H1 (cell line): Measurements from ENCODE around the gene TOR4A. TPM values are rescaled to one million over a fixed set of nuclear protein-coding genes. Genes with fewer than 3 reads are reported as not detected.

Experiments used
- ATF2 ChIP-seq: IDR thresholded peaks from 2 replicates; pipeline ENCODE4 v1.6.1; 2012; ENCODE audit warnings: low read length, inconsistent platforms
- ATF3 ChIP-seq: IDR thresholded peaks from 2 replicates; pipeline ENCODE4 v1.6.1; 2011; ENCODE audit warnings: low read depth, mild to moderate bottlenecking, low read length; ENCODE audit not compliant: insufficient read depth
- CBX5 ChIP-seq: fragments of 300-800, 300-1000 bp; sonication (generic); IDR thresholded peaks from 2 replicates; pipeline ENCODE4 v1.7.1; 2016; ENCODE audit warnings: antibody characterized with exemption, low read length, low read depth
- CTCF ChIP-seq, 3 experiments: IDR thresholded peaks; 1 replicate in 2 of 3; 2 replicates in 1 of 3; pipeline versions ENCODE4 v1.5.1 to v1.6.1; 2011; ENCODE audit warnings: low read length in 3 of 3, mild to moderate bottlenecking in 3 of 3, inconsistent platforms in 2 of 3, low read depth in 1 of 3, moderate library complexity in 1 of 3; ENCODE audit not compliant: insufficient read depth in 1 of 3; ENCODE audit errors: control extremely low read depth in 1 of 3
- E2F6 ChIP-seq: IDR thresholded peaks from 2 replicates; pipeline ENCODE4 v1.6.1; 2012; ENCODE audit warnings: inconsistent platforms
- FOSL1 ChIP-seq: IDR thresholded peaks from 2 replicates; pipeline ENCODE4 v1.6.1; 2011; ENCODE audit warnings: mild to moderate bottlenecking, low read depth, low read length, moderate library complexity; ENCODE audit not compliant: insufficient read depth
- GTF2F1 ChIP-seq: IDR thresholded peaks from 2 replicates; pipeline ENCODE4 v1.6.1; 2012; ENCODE audit warnings: low read depth, low read length, improper control_type of control experiment, borderline replicate concordance
- KDM1A ChIP-seq: fragments of 200-600, 300-600 bp; sonication (generic); IDR thresholded peaks from 2 replicates; pipeline ENCODE4 v1.7.1; 2016; ENCODE audit warnings: mild to moderate bottlenecking, low read length, borderline replicate concordance
- MAFK ChIP-seq: IDR thresholded peaks from 2 replicates; pipeline ENCODE4 v1.6.1; 2012; ENCODE audit warnings: low read depth, mild to moderate bottlenecking, improper control_type of control experiment, low read length
- MAX ChIP-seq: IDR thresholded peaks from 2 replicates; pipeline ENCODE4 v1.6.1; 2012; ENCODE audit warnings: inconsistent platforms
- PHF8 ChIP-seq: fragments of 200-600 bp; sonication (generic); conservative IDR thresholded peaks from 2 replicates; pipeline ENCODE4 v1.7.1; 2012; ENCODE audit warnings: low read depth, mild to moderate bottlenecking, inconsistent platforms, low read length, moderate library complexity
- RFX5 ChIP-seq: IDR thresholded peaks from 2 replicates; pipeline ENCODE4 v1.6.1; 2011; ENCODE audit warnings: low read depth, low read length, improper control_type of control experiment, borderline replicate concordance
- SIX5 ChIP-seq: IDR thresholded peaks from 2 replicates; pipeline ENCODE4 v1.6.1; 2011; ENCODE audit warnings: mild to moderate bottlenecking, low read depth, low read length
- SP4 ChIP-seq: IDR thresholded peaks from 2 replicates; pipeline ENCODE4 v1.6.1; 2012; ENCODE audit warnings: low read length, inconsistent platforms
- TAF1 ChIP-seq: IDR thresholded peaks from 2 replicates; pipeline ENCODE4 v1.6.1; 2011; ENCODE audit warnings: mild to moderate bottlenecking, low read depth, low read length
- TAF7 ChIP-seq: optimal IDR thresholded peaks from 2 replicates; pipeline ENCODE3; 2011; ENCODE audit warnings: low read depth, mild to moderate bottlenecking, inconsistent platforms, low read length, moderate library complexity, borderline replicate concordance
- ZNF274 ChIP-seq: IDR thresholded peaks from 2 replicates; pipeline ENCODE4 v1.7.0; 2012; ENCODE audit warnings: low read length, borderline replicate concordance; ENCODE audit errors: extremely low read depth
- polyA plus RNA-seq, 7 experiments: library from polyadenylated mRNA; depleted of rRNA in 3 of 7; stranded (reverse) in 5 of 7; unstranded in 2 of 7; fragments of >200 nt in 5 of 7; fragments of 200-250 nt in 2 of 7; gene quantifications; 1 replicate in 5 of 7; 2 replicates in 1 of 7; 4 replicates in 1 of 7; pipeline versions ENCODE4 v1.2.1 to v1.2.3, GENCODE V29; 2011 to 2013; ENCODE audit warnings: missing spikeins in 2 of 7, mixed read lengths in 2 of 7
- total RNA-seq: library from RNA; stranded (reverse); fragmentation: NEBNext Ultra II Directional; extraction: Animal tissue kit (Norgen Biotek cat#: 25700); gene quantifications from 2 replicates; pipeline ENCODE4 v1.2.1, GENCODE V29; 2021

TOR4A gene
- total and polyA plus RNA-seq, 2 of the 8 experiments (the other 6 are each of a cell fraction or from before 2014, with no cell fraction given): 8.4 to 9.3 TPM

- TF ChIP-seq CTCF (IDR thresholded peaks at IDR 0.05; ENCODE audit: control extremely low read depth in 1 of 3, insufficient read depth in 1 of 3, low read depth in 1 of 3, low read length in 3 of 3) (peak in 1 of 3 experiments; percentile 2; a peak in 1 of 4 replicates), TAF7 (peak; percentile 53), MAX (0 out of 2 replicates have a peak, but pooled peaks have one; percentile 6), SP4 (no peak), FOSL1 (no peak), ZNF274 (no peak), ATF2 (no peak), CBX5 (no peak), ATF3 (no peak), GTF2F1 (no peak), KDM1A (no peak), MAFK (no peak), PHF8 (peak; percentile 89), RFX5 (no peak), TAF1 (peak; percentile 86), E2F6 (0 out of 2 replicates have a peak, but pooled peaks have one; percentile 7), SIX5 (no peak; the same call in 1 of the 2 replicates)
These were observed 22.7 kb upstream of the TOR4A start, which contains the start of gene NELFB (continued) for GRCh38 chr9:137254624-137255447.
